Hypothalamus (tissue), 51 donors: ENCODE results near the gene SPACA6.
A peak's percentile ranks its signal among the peaks of the same experiment; 100 is the strongest.

Experiments used
- DNase-seq, 51 donors: peaks; one replicate each; lab custom pipeline; 2025; lab: John Stamatoyannopoulos, UW

Gene SPACA6

DNA sequence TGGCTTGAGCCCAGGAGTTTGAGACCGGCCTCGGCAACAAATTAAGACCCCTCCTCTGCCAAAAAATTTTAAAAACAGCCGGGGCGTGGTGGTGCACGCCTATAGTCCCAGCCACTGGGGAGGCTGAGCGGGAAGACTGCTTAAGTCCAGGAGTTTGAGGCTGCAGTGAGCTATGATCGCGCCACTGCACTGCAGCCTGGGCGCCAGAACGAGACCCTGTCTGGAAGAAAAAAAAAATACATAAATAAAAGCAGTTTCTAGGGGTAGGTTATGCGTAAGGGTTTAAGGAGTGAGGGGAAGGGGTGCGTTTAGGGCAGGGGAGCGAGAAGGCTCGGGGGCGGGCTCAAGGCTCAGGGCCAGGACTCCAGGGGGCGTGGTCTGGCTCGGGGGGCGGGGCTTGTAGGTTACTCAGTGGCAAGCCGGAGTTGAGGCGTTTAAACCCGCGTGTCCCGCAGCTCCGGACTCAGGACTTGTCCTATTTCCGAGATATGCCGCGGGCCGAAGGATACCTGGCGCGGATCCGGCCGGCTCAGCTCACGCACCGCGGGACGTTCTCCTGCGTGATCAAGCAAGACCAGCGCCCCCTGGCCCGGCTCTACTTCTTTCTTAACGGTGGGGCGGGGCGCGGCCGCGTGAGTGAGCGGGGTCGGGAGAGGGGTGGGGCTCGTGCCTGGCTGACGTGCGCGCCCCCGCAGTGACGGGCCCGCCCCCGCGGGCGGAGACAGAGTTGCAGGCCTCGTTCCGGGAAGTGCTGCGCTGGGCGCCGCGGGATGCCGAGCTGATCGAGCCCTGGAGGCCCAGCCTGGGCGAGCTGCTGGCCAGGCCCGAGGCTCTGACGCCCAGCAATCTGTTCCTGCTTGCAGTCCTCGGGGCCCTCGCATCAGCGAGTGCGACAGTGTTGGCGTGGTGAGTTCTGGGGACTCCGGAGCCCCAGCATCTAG, 10.7 kb downstream of the SPACA6 start:
- peak; percentile 58 to 96 (median 89) for DNase-seq

DNA sequence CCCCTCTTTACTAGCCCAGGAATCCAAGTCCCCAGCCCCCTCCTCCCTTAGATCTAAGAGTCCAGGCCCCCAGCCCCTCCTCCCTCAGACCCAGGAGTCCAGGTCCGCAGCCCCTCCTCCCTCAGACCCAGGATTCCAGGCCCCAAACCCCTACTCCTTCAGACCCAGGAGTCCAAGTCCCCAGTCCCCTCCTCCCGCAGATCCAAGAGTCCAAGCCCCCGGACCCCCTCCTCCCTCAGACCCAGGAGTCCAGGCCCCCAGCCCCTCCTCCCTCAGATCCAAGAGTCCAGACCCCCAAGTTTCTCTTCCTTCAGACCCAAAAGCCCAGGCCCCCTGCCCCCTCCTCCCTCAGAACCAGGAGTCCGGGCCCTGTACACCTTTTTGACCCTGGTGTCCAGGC, 11.5 kb downstream of the SPACA6 start:
- DNase-seq = no peak

DNA sequence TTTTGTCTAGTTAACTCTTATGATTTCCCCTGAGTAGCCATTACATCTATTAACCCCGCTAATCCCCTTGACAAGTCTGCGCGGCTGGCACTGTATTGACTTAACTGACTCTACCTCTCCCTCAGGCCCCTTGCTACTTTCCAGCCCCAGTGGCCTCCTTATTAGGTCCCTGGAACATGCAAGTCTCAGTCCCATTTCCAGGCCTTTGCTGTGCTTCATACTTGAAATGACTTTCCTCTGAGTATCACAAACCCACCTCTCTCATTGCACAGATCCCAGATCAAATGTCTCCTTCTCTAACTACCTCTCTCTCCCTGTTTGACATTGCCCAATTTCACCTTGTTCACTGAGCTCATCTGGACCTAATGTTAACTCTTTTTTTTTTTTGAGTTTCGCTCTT, 13.2 kb downstream of the SPACA6 start:
- DNase-seq = no peak

DNA sequence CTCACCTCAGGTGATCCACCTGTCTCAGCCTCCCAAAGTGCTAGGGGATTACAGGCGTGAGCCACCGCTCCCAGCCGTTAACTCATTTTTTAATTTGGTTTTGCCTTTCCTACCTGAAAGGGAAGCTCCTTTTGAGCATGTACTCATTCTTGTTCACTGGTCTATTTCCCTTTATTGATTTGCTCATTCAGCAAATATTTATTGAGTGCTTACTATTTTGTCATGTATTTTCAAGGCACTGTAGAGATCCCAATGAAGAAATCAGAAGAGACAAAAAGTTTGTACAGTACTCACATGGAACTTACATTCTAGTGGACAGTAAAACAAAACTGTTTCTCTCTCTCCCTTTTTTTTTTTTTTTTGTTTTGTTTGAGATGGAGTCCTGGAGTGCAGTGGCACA, 13.8 kb downstream of the SPACA6 start:
- DNase-seq = no peak

DNA sequence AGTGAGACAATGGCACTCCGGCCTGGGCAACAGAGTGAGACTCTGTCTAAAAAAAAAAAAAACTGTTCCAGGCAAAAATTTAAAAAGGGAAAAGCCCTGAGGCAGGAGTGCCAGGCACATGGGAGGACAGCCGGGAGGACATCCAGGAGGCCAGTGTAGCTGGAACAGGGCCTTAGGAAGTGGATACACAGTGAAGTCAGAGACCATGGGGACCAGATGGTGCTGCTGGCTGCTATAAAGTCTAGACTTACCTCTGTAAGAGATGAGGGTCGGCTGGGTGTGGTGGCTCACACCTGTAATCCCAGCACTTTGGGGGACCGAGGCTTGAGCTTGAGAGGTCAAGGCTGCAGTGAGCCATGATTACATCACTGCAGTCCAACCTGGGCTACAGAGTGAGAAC, 15.7 kb downstream of the SPACA6 start:
- no peak for DNase-seq

DNA sequence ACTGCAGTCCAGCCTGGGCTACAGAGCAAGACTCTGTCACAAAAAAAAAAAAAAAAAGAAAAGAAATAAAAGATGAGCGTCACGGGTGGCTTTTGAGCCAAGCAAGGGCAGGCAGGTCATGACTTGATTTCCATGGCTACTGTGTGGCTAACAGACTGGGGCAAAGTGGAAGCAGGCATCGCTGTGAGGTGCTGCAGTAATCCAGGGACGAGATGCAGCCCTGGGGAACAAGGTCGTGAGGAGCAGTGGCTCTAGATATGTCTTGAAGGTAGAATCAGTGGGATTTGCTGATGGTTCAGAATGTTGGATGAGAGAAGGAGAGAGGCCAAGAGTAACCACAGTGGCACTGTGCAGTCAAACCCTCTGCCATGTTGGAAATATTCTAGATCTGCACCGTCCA, 16.4 kb downstream of the SPACA6 start:
- no peak for DNase-seq

DNA sequence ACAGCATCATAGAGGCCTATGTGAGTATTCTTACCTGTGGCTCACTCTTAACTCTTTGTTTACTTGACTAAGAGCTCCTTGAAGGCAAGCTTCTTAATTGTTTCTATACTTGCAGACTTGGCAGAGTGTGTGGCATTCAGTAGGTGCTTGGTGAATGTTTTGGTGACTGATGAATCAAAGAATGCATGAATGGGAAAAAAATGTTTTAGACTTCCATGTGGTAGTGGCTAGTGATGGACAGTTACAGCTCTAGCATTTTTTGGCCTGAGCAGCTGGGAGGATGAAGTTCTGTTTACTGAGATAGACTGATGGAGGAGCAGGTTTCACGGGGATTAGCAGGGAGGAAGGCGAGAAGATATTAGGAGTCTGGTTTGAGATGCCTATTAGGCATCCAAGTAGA, 17.0 kb downstream of the SPACA6 start:
- no peak for DNase-seq

DNA sequence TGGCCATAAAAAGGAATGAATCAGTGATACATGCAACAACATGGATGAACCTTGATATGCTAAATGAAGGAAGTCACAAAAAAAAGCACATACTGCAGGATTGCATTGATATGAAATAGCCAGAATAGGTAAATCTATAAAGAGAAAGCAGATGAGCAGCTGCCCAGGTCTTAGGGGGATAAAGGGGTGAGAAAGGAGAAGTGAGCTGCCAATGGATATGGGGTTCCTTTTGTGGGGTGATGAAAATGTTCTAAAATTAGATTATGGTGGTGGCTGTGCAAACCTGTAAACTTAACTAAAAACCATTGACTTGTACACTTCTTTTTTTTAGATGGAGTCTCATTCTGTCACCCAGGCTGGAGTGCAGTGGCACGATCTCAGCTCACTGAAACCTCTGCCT, 18.6 kb downstream of the SPACA6 start:
- DNase-seq = no peak

DNA sequence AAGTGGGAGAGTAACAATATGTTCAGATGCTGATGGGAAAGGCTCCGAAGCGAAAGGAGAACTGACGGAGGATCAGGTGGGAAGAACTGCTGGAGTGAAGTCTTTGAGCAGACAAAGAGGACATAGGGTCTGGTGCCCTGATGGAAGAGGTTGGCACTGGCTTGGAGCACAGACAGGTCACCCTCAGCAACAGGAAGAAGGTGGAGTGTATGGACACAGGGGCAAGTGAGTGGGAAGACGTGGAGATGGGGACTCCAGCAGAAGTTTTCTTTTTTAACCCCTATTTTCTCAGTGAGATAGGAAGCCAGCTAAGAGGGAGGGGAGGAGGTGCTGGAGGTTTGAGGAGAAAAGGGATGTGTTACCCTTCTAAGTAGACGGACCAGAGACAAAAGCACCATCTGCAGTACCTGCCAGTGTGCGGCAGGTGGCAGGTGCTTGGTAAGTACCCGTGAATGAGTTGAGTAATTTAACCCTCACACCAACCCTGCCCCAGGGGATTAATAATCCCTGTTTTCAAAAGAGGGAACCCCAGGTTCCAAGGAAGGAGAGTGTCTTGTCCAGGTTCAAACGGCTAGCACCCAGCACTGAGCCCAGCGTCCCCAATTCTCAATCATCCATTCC, 19.4 kb downstream of the SPACA6 start:
- peak in 1 of 51 donors; percentile 10 for DNase-seq

DNA sequence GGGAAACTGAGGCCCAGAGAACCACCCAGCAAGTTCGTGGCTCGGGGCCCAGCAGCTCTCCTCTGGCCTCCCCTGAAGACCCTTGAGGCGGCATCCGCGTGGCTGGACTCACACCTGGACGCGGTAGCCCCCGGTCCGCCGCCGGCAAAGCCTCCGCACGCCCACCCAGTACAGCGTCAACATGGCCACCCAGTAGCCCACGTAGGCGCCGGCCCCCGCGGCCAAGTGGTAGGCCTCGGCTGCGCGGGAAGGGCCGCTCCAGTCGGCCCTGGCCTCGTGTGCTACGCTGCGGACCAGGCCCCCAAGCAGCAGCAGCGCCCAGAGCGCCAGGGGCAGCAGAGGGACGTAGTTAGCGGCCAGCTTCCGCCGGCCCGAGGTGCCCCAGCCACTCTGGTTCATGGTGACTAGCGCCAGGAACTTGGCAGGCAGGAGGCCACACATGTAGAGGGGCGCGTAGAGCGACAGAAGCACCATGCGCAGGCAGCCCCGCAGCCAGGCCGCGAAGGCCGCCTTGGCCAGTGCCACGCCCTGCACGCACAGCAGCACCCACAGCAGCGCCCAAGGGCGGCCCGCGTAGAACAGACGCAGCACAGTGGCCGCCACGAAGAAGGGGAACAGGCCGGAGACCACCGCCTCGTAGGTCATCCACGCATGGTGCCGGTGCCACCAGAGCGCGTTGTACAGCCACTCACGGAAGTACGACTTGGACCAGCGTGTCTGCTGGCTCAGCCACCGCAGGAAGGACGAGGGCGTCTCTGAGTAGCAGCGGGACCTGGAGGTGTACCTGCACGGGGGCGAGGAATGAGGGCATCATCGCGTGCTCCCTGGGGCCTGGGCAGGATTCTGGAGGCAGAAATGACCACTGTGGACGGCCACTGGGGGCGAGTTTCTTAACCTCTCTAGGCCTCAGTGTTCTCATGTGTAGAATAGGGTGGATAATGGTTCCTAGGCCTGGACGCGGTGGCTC, 20.5 kb downstream of the SPACA6 start:
- DNase-seq = no peak

DNA sequence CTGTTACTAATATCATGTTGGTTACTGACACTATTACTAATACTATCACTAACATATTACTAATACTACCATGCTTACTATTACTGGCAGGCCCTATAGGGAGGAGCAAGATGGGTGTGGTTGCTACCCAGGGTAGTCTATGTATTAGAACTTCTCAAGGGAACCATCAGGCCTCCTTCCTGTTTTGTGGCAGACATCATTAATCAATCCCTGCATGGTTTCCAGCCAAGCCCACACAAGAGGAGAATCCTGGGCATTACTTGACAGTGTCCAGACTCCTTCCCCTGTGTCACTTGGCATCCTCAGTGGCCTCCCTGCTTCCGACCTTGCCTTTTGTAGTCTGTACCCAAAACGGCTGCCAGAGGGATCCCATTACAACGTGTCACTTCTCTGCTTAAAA, 21.7 kb downstream of the SPACA6 start:
- DNase-seq = no peak

DNA sequence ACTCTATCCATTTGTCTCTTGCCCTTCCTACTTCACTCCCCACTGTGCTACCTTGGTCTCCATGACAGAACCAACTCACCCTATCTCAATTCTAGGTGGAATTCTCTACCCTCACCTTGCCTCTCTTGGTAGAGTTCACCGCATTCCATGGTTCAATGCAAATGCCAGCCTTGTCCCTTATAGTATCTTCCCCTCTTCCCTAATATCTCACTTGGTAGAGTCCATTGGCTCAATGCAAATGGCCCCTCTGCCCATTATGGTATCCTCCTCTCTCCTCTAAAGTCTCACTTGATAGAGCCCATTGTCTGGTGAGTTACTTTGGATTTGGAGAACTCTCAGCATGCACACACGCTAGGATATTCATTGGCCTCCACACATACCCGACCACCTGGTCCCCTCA, 22.7 kb downstream of the SPACA6 start:
- no peak for DNase-seq

DNA sequence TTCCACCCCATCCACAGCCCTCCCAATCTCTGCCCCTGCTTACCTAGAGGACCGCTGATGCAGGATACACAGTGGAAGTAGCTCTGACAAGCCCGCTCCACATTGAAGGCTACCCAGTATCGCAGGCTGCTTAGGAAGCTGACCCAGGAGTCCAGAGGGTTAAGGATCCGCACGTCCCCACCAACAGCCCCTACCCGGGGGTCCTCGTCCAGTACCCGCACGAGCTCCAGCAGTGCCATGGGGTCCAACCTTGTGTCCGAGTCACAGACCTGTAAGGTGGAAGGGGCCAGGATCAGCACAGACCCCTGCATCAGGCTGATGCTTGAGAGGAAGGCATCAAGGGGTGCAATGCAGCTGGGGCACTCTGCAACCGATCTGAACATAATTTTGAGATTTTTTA, 23.8 kb downstream of the SPACA6 start:
- DNase-seq = no peak

DNA sequence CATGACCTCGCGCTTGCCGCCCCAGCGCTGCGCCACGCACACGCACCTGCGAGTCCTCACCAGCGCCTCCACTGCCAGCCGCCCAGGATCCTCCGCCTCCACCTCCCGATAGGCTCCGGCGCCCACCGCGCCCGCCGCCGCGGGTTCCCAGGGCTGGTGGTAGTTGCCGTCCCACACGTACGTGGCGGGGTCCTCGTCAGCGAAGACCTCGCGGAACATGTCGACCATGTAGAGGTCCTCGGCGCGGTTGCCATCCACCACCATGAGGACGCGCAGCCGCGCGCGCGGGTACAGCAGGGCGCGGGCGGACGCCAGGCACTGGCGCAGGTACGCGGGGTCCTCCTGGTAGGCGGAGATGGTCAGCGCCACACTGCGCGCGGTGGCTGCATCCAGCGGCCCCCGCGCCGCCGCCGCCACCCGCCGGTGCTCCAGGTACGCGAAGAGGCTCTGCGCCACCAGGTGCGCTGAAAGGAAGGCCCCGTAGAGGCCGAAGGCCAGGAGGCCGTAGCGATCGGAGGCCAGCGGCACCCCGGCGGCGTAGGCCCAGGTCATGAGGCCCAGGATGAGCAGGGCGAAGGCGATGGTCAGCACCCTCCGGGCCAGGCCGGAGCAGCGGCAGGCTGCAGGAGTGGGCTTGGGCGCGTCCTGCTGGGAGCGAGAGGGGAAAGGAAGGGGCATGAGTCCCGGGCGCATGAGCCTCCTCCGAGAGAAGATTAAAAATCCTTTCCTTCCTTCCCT, 26.3 kb downstream of the SPACA6 start:
- peak in 19 of 51 donors; percentile 2 to 37 (median 19) for DNase-seq

DNA sequence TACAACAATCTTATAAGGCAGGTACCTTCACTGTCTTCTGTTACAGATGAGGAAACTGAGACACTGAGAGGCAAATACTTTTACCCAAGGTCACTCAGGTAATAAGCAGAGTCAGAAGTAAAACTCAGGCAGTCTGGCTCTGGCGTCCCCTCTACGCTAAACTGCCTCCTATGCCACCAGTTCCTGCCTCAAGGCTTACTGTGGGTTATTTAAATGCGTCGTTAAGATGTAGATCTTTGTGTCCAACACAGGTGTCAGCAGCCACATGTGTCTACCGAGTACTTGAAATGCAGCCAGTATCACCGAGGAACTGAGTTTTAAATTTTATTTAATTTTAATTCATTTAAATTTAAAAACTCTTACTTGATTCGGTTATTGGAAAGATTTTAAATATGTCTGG, 28.8 kb downstream of the SPACA6 start:
- DNase-seq = no peak

DNA sequence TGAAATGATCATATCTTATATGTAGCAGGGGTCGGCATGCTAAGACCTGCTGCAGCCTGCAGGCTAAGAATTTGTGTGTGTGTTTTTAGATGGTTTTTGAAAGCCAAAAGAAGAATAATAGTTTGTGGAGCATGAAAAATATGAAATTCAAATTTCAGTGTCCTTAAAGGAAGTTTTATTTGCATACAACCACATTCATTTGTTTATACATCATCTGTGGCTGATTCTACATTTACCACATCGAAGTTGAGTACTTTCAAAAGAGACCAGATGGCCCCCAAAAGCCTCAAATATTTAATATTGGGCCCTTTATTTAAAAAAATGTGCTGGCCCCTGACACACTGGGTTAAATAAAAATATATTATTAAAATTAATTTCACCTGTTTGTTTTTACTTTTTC, 29.4 kb downstream of the SPACA6 start:
- no peak for DNase-seq

DNA sequence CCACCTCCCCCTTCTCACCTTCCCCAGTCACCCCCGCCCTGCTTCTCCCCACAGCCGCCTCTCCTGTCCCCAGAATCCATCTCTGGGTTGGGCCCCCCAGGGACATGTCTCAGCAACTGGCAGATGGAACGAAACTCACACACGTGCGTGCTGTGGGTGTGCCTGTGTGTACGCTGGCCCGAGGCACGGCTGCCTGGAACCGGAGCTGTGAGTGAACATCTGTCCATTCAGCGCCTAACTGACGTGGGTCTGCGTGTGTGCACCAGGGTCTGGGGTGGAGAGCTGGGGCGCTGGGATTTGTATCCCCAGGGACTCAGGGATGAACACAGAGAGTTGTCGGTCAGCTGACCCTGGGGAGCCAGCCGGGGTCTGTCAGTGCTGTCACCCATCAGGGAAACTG, 31.4 kb downstream of the SPACA6 start:
- peak in 1 of 51 donors; percentile 12 for DNase-seq

DNA sequence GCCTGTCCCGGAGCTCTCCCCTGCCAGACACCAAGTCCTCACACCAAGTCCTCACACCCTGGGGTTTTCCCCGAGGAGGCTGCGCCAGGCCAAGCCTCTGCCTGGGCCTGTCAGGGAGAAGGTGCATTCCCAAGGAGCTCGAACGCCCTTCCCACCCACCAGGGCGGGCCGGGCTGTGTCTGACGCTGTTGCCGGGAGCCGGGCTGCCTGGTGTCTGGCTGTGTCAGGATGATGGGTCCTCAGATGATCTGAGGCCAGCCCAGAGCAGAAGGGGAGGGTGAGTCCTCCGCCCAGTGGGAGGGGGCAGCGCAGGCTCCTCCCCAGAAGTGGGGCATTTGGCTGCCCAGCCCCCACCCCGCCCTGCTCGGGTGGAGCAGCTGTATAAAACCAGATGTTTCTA, 32.9 kb downstream of the SPACA6 start:
- DNase-seq = peak in 41 of 51 donors; percentile 12 to 90 (median 62)

DNA sequence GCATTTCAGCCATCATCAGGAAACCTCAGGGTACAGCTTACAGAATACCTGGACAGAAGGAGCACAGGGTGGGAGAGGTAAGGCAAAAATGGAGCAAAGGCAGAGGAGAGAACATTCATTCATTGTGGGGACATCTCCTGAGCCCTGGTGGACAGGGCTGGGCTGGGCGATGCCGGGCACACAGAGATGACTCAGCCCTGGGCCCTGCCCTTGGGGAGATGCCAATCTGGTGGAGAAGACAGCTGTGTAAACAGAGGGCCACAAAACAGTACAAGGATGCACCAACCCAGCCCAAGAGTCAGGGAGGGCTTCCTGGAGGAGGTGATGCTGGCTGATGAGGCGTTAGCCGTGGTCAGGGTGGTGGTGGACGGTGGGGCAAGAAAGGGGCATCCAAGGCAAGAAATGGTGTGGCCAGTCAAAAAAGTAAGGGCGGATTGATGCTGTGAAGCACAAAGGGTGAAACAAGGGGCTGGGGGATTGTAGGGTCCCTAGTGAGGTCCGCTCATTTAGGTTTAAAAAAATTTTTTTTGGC, 34.3 kb downstream of the SPACA6 start:
- peak in 1 of 51 donors; percentile 11 for DNase-seq

DNA sequence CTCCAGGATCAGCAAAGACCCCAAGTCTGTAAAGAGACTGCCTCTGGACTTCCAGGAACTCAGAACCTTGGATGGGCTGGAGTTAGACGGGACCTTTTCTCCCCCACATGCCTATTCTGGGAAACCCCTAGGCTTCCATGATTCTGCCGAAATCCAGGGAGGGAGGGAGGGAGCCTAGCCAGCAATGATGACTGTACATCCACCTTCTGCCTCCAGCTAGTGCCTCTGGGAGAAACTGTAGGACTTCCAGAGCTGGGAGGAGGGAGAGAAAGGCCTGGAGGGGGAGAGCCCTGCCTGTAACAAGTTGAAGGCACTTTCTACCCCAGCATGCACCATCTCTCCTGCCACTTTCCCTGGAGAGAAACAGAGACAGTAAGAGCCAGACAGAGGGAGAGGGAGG, 36.7 kb downstream of the SPACA6 start:
- DNase-seq = no peak
